Amniotic stem cell (primary cell): Measurements from ENCODE around the gene ADGRV1.

ENCODE experiments used
- DNase-seq: peaks from one replicate; lab custom pipeline; 2025; lab: John Stamatoyannopoulos, UW

ADGRV1 gene

GRCh38 chr5:91111473-91112238 lies 553.1 kb downstream of the ADGRV1 start:
- no peak for DNase-seq

GRCh38 chr5:91114658-91115057 lies 556.1 kb downstream of the ADGRV1 start:
- DNase-seq, result no peak

- no peak for DNase-seq
Observed at GRCh38 chr5:91118354-91118753, 559.8 kb downstream of the ADGRV1 start.

- DNase-seq, result no peak
Observed at GRCh38 chr5:91118796-91119195, 560.2 kb downstream of the ADGRV1 start.

GRCh38 chr5:91119217-91119616 lies 560.6 kb downstream of the ADGRV1 start:
- DNase-seq, result no peak

GRCh38 chr5:91119981-91120850 lies 561.6 kb downstream of the ADGRV1 start:
- no peak for DNase-seq

GRCh38 chr5:91121347-91121993 lies 562.9 kb downstream of the ADGRV1 start:
- no peak for DNase-seq

- DNase-seq, result no peak
Observed at GRCh38 chr5:91122651-91123050, 564.1 kb downstream of the ADGRV1 start.

- no peak for DNase-seq
Observed at GRCh38 chr5:91123291-91123690, 564.7 kb downstream of the ADGRV1 start.

GRCh38 chr5:91123901-91124300 lies 565.3 kb downstream of the ADGRV1 start:
- no peak for DNase-seq

- DNase-seq, result no peak
Observed at GRCh38 chr5:91125916-91126315, 567.3 kb downstream of the ADGRV1 start.

GRCh38 chr5:91126448-91126847 lies 567.9 kb downstream of the ADGRV1 start:
- DNase-seq, result peak; percentile 69

- no peak for DNase-seq
Observed at GRCh38 chr5:91126888-91127287, 568.3 kb downstream of the ADGRV1 start.

- DNase-seq, result no peak
Observed at GRCh38 chr5:91127456-91128081, 569.0 kb downstream of the ADGRV1 start.

- DNase-seq, result no peak
Observed at GRCh38 chr5:91128604-91129003, 570.0 kb downstream of the ADGRV1 start.

GRCh38 chr5:91129748-91130147 lies 571.2 kb downstream of the ADGRV1 start:
- no peak for DNase-seq

- DNase-seq, result no peak
Observed at GRCh38 chr5:91130759-91131158, 572.2 kb downstream of the ADGRV1 start.

- DNase-seq, result no peak
Observed at GRCh38 chr5:91132550-91132949, 574.0 kb downstream of the ADGRV1 start.

GRCh38 chr5:91133183-91133582 lies 574.6 kb downstream of the ADGRV1 start:
- DNase-seq, result no peak

- no peak for DNase-seq
Observed at GRCh38 chr5:91135475-91136248, 577.1 kb downstream of the ADGRV1 start.

GRCh38 chr5:91136271-91136670 lies 577.7 kb downstream of the ADGRV1 start:
- no peak for DNase-seq
